Measurements from ENCODE around the gene JPH3.

DNA sequence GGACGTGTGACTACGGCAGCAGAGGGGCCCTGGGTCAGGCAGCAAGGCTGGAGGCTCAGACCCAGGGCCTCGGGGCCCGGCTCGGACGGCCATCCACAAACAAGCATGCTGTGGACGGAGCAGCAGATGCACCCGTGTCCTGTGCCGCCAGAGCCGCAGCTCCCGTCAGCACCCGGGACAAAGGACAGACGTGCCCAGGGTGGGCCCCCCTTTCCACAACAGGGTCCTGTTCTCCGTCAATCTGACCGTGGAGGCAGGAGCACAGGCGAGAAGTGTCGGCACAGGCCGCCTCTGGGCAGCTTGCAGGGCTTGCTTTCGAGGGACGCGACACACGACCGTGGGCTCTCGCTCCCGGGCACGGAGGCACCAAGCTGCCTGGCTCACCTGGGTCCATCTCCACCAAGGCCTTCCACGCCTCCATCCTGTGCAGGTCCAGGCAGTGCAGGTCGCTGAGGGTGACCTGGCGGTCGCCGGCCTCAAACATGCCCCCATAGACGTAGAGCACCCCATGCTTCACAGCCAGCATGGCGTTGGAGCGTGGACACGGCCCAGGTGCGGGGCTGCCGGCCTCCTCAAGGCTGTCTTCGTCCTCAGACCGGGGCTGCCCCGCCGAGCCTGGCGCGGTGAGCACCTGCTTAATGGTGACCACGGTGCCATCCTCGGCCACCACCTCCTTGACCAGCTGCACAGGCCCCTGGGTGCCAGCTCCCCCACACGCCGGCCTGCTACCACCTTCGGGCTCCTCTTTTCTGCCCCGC, 106.8 kb downstream of the JPH3 start:
- TF ChIP-seq, protein P1, sequence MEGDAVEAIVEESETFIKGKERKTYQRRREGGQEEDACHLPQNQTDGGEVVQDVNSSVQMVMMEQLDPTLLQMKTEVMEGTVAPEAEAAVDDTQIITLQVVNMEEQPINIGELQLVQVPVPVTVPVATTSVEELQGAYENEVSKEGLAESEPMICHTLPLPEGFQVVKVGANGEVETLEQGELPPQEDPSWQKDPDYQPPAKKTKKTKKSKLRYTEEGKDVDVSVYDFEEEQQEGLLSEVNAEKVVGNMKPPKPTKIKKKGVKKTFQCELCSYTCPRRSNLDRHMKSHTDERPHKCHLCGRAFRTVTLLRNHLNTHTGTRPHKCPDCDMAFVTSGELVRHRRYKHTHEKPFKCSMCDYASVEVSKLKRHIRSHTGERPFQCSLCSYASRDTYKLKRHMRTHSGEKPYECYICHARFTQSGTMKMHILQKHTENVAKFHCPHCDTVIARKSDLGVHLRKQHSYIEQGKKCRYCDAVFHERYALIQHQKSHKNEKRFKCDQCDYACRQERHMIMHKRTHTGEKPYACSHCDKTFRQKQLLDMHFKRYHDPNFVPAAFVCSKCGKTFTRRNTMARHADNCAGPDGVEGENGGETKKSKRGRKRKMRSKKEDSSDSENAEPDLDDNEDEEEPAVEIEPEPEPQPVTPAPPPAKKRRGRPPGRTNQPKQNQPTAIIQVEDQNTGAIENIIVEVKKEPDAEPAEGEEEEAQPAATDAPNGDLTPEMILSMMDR (IDR thresholded peaks at IDR 0.05 in 4 of 5, conservative IDR thresholded peaks at IDR 0.05 in 1 of 5), result no peak
- no peak for TF ChIP-seq POLR2A (IDR thresholded peaks at IDR 0.05)
